GM19397 (cell line): ENCODE data around the gene EPB41L2.
"Not testable (repeated sequence)": the region's sequence is repeated elsewhere in the genome, so short reads cannot be mapped to it uniquely, and the experiment has no call there.

Experiments
- ATAC-seq: cut with Tn5 transposase; IDR thresholded peaks from one replicate; pipeline ENCODE4 v1.9.1; 2021; ENCODE audit warnings: mild to moderate bottlenecking, moderate library complexity; ENCODE audit not compliant: unreplicated experiment

Gene EPB41L2

GRCh38 chr6:130958468-130958867 lies 104.6 kb downstream of the EPB41L2 start:
- no peak for ATAC-seq

- no peak for ATAC-seq
Observed at GRCh38 chr6:130955755-130956154, 107.3 kb downstream of the EPB41L2 start.

DNA sequence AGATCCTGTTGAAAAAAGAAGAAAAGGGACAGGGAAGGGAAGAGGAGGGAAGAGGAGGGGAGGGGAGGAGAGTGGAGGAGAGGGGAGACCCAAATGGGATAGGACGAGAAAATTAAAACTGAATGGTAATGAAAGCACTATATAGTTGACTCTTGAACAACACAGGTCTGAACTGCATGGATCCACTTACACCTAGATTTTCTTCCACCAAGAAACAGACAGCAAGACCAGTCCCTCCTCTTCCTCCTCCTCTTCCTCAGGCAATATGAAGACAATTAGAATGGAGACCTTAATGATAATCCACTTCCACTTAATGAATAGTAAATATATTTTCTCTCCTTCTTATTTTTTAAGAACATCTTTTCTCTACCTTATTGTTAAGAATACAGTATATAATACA lies 113.5 kb downstream of the EPB41L2 start:
- no peak for ATAC-seq

- ATAC-seq, result no peak
Observed at GRCh38 chr6:130947464-130947863, 115.6 kb downstream of the EPB41L2 start.

- ATAC-seq, result no peak
Observed at GRCh38 chr6:130946076-130946475, 117.0 kb downstream of the EPB41L2 start.

- ATAC-seq, result no peak
Observed at GRCh38 chr6:130945401-130945919, 117.6 kb downstream of the EPB41L2 start.

DNA sequence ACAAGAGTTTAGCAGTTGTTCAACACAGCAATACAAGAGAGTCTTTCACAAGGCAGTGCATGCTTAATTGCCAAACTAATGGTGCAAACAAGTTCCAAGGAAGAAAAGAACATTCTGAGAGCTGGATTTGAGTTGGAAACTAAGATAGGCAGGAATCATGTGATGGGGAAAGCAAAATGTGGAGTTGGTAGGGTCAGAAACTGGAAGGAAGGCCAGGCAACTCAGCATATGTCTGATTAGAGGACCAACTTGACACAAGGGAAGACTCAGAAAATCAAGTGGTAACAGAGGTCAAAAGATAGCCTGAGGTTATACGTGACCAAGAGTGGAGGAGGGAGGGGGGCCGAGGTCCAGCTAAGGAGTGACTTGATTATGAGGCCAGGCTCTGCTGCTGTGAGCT lies 118.6 kb downstream of the EPB41L2 start:
- ATAC-seq, result no peak

DNA sequence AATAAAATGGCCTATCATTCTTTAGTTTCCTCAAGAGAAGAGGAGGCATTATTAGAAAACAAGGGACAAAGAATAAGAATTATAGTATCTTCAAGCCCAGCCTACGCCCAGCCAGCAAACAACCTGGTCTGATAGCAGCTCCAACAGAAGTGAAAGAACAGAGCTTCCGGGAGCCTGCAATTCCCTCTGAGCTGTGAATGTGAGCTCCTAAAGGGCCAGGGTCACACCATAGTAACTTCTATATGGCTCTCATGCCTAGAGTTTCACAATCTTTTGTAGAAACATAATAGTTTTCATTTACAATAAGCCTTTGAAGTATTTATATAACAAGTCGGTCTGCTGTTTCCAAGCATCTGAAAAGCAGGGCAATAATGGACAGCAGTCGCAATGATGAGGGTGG lies 119.3 kb downstream of the EPB41L2 start:
- no peak for ATAC-seq

GRCh38 chr6:130942752-130943151 lies 120.3 kb downstream of the EPB41L2 start:
- not testable (repeated sequence) for ATAC-seq

DNA sequence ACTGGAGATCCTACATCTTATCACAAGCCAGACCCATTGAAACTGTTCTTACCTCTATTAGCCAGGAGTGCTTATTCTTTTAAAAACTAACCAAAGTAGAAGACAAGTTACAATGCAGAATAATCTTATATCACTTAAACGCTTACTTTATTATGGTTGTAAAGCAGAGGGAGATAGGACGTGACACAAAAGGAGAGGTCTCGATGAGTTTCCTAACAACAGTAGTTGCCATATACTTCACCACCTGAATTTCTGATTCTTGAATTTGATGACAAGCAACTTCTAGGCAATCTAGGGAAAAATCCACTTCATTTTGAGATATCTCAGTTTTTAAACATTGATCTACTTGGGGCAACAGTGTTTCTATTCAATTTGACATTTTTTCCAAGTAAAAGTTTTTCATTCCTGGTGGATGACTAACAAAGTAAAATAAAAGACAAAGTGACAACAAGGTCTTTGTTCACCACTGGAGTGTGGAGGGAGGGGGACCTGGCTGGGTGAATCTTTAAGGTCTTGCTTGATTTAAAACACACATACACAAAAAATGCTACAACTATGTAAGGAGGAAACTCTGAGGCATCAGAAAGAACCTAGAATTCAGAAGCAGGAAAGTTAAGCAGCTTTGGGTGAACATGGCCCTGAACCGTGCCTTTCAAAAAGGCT lies 125.0 kb downstream of the EPB41L2 start:
- no peak for ATAC-seq

- ATAC-seq, result no peak
Observed at GRCh38 chr6:130936933-130937332, 126.1 kb downstream of the EPB41L2 start.

DNA sequence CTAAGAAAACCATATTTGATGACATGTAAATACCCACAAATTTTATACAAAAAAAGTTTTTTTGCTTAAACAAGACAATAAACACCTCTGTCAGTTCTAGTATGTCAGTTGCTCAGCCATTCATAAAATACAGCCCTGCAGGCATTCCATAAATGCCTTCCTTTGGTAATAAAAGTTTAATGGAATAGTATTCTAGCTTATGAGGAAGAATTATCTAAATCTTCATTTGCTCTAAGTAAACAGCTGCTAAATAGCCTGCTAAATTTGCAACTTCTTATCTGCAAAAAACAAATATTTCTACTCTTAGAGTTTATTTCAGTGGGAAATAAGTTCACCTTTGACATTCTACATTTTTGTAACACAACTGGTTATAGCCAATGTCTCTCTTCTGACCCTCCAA lies 127.1 kb downstream of the EPB41L2 start:
- ATAC-seq, result no peak

DNA sequence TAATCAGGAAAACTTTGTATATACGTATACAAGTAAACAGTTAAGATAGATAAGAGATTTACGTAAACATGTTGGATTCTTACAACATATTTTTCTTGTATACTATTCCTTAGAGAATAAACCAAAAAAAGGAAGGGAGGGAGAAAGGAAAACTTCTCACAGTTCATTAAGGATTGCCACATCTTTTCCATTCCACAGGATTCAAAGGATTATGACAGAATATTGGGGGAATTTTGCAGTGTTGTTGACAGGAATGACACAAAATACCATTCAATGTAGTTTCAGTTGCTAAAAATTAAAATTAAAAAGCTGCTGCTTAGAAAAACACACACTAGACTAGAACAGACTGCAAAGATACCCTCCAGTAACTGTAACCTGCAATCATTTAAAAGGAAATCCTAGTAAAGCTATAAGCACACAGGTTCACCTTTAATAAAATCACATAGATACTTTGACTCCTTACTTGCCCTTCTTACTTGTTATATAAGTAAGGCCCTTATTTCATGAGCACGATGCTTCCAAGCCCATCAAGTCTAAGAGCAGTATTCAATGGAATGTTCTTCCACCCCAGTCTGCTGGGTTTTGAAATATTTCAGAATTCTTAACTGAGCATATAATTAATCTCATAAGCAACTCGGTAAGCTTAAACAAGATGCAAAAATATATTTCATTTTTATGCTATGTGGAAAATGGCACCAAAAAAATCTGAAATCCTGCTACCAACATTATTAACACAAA lies 128.0 kb downstream of the EPB41L2 start:
- ATAC-seq, result no peak

GRCh38 chr6:130933712-130934200 lies 129.3 kb downstream of the EPB41L2 start:
- ATAC-seq, result no peak

GRCh38 chr6:130932921-130933320 lies 130.1 kb downstream of the EPB41L2 start:
- no peak for ATAC-seq

- no peak for ATAC-seq
Observed at GRCh38 chr6:130932438-130932837, 130.6 kb downstream of the EPB41L2 start.

DNA sequence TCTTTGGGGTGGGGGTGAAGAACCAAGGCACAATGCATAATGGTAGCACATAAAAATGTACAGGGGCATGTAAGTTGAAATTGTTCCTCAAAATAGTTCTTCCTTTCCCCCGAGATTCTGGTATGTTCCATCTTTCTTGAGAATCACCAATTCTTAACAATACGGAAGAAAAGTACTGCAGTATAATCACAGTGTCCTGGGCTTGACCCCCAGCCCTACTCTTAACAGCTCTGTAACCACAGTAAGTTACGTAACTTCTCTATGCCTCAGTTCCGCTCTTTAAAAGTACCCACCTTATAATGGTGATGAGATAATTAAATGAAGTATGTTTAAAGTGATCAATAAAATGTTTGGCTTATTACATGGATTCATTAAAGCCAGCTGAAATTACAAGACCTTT lies 131.4 kb downstream of the EPB41L2 start:
- no peak for ATAC-seq

DNA sequence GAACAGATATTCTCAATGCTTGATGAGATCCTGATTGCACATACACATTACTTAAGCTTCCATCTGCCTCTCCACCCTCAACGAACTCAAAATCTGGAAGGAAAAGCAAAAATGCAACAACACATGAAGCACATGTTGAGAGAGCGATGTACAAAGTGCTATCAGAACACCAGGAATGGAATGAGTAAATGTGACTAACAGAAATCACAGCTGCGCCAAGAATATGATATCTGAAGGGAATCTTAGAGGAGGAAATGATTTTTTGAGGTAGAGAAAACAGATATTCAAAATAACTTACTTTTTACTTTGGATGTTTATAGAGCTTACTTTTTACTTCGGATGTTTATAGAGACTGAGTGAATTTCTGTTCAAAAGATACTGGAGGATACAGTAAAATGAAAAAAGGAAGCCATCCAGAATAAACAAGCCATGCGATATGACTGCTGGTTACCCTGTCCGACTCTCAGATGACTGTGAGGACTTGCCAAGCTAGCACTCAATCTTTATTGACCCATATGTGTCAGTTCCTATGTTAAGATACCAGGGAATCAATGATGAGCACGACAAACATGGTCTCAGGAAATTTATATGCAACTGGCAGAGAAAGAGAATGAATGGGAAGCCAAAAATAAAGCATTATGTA lies 133.9 kb downstream of the EPB41L2 start:
- no peak for ATAC-seq

- ATAC-seq, result no peak
Observed at GRCh38 chr6:130928158-130928912, 134.7 kb downstream of the EPB41L2 start.

DNA sequence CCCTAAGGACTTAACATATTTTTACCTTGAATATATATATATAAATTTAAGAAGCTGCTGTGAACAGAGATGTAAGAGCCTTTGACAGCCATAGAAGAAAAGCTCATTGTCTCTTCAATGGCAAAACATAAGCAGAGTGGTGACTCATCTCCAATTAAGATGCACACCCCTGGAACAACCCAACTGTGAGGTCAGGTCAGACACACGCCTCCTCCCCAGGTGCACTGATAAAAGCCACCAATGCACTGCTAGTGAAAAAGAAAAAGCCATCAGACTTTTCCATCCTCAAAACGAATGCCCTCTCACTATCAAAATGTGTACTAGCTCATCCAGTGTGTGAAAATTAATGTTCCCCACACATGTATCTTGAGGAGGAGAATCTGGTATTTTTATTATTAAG lies 135.7 kb downstream of the EPB41L2 start:
- no peak for ATAC-seq

GRCh38 chr6:130923350-130923749 lies 139.7 kb downstream of the EPB41L2 start:
- no peak for ATAC-seq
